Measurements from ENCODE around the gene NMRK2.
"Not testable (repeated sequence)": the region's sequence is repeated elsewhere in the genome, so short reads cannot be mapped to it uniquely, and the experiment has no call there.

The NMRK2 gene, protein sequence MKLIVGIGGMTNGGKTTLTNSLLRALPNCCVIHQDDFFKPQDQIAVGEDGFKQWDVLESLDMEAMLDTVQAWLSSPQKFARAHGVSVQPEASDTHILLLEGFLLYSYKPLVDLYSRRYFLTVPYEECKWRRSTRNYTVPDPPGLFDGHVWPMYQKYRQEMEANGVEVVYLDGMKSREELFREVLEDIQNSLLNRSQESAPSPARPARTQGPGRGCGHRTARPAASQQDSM

DNA sequence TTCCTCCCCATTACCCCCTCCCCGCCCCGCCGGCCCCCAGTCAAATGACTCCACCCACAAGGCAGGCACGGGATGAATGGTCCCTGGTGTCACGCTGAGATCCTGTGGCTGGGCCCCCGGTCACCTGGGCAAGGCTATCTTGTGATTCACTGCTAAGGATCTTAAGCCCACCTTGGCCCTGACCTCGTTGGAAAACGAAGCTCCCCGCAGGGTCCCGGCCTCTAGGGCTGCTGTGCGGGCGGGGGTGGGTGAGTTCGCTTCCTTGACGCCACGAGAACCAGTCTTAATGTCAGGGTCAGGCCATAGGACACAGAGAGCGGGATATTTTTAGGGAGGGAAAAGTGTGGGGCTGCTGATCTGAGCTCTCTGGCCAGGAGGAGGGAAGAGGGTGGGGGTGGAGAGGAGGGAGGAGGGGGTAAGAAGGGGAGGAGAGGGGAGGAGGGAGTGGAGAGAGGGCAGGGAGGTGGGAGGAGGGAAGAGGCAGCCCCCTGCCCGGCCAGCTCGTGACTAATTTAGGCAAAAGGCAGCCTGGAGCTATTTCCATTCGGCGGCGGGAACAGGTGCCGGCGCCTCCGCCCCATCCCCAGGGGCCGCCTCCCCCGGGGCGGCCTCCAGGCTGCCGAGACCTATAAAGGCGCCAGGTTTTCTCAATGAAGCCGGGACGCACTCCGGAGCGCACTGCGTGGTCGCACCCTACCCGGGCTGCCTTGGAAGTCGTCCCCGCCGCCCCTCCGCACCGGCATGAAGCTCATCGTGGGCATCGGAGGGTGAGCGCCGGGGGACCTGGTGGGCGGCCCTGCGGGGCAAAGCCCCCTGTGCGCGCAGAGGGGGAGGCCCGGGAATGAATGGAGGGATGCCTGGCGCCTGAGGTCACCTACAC, at the start of gene NMRK2:
TSS of gene NMRK2 (plus strand) at position 139 of the 880 bp plus-strand sequence. CDS start at position 742, 603 bp downstream.
- no peak for FAIRE-seq

DNA sequence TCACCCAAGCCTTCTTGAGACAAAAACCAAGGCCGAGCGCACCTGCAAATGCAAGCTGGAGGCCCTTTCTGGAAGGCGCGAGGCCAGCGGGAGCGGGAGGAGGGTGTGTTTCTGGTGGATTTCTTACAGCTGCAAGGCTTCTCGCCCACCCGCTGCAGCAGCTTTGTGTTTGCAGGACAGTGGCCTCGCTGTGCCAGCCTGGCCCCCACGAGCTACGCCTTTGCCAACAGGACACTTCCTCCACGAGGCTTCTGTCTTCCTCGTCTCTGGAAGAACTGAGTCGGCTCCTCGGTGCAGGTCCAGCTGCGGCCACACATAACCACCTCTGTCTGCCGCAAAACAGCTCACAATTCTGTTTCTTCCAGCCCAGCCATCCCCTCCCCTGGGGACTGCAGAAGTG, 42.3 kb upstream of the NMRK2 start:
- FAIRE-seq: no peak

DNA sequence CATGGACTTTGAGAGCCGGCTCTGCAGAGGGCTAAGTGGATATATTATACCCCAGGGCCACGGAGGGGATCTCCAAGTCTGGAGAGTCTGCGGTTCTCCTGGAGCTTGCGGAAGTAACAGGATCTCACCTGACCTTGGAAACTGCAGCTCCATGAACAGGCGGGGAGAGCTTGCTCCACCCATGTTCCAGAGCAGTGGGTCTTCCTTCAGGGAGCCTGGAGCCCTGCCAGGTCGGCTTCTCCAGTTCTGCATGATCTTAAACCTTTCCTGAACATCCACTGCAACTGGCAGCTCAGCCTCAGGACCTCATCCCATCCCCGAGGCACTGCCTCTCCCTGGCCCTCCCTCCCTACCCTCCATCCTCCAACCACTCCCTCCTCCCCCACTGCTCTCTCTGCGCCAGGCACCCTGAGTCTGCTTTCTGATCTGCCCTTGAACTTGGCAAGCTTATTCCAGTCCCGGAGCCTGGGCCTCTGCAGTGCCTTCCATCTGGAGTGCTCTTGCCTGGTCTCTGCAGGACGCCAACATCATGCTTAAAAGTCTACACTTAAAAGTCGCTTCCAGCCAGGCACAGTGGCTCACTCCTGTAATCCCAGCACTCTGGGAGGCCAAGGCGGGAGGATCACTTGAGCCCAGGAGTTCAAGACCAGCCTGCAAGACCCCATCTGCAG, 39.2 kb upstream of the NMRK2 start:
- FAIRE-seq: no peak

DNA sequence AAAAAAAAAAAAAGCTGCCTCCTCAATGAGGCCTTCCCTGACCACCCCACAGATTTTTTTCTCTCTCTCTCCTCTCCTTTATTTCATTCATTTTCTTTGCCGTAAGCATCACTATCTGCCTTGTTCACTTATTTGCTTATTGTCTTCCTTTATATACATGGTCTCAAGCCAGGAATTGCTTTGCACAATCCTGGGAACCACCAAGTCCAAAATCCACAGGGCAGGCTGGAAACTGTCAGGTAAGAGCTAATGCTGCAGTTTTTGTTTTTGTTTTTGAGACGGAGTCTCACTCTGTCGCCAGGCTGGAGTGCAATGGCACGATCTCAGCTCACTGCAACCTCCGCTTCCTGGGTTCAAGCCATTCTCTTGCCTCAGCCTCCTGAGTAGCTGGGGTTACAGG, 37.9 kb upstream of the NMRK2 start:
- not testable (repeated sequence) for FAIRE-seq

DNA sequence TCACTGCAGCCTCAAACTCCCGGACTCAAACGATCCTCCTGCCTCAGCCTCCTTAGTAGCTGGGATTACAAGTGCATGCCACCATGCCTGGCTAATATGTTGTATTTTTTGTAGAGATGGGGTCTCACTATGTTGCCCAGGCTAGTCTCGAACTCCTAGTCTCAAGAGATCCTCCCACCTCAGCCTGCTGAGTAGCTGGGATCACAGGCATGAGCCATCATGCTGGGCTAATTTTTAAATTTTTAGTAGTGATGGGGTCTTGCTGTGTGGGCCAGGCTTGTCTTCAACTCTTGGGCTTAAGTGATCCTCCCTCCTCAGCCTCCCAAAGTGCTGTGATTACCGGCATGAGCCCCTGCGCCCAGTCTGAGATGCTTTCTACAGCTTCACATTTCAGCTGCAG, 37.1 kb upstream of the NMRK2 start:
- no peak for FAIRE-seq

DNA sequence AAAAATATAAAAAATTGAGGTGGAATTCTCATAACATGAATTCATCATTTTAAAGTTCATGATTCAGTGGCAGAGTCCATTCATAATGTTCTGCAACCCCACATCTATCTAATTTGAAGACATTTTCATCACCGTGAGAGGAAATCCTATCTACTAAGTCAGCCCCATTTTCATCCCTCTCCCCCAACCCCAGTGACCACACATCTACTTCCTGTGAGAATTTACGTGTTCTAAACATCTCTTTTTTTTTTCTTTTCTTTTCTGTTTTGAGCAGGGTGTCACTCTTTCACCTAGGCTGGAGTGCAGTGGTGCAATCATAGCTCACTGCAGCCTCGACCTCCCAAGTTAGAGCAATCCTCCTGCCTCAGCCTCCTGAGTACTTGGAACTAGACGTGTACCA, 34.9 kb upstream of the NMRK2 start:
- no peak for FAIRE-seq

DNA sequence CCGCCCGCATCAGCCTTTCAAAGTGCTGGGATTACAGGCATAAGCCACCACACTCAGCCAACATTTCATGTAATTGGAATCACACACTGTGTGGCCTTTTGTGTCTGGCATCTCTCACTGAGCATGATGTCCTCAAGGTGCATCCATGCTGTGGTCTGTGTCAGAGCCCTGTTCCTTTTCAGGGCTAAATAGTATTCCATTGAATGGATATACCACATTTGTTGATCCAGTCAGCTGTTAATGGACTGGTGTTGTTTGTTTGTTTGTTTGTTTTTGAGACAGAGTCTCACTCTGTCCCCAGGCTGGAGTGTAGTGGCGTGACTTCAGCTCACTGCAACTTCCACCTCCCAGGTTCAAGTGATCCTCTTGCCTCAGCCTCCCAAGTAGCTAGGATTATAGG, 34.4 kb upstream of the NMRK2 start:
- no peak for FAIRE-seq

DNA sequence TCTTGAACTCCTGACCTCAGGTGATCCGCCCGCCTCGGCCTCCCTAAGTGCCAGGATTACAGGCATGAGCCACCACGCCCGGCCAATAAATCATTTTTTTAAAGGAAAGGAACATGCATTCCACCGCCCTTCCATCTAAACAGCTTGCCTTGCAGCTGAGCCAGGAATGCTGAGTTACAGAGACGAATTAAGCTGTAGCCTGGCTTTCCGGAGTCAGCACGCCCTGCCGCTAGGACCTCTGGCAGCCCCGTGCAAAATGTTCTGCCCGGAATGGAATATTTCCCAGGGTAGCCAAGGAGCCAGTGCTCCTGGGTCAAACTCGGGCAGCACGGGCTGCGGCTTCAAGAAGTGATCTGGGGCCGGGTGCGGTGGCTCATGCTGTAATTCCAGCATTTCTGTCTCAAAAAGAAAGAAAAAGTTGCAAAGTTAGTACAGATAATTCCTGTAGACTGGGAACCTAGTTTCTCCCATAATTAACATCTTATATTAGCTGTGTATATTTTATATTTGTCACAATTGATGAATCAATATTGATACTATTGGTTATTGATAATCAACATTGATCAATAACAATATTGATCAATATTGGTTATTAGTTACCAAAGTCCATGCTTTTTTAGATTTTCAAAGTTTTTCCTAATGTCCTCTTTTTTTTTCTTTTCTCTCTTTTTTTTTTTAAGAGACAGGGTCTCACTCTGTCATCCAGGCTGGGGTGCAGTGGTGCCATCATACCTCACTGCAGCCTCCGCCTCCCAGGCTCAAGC, 33.2 kb upstream of the NMRK2 start:
- no peak for FAIRE-seq

DNA sequence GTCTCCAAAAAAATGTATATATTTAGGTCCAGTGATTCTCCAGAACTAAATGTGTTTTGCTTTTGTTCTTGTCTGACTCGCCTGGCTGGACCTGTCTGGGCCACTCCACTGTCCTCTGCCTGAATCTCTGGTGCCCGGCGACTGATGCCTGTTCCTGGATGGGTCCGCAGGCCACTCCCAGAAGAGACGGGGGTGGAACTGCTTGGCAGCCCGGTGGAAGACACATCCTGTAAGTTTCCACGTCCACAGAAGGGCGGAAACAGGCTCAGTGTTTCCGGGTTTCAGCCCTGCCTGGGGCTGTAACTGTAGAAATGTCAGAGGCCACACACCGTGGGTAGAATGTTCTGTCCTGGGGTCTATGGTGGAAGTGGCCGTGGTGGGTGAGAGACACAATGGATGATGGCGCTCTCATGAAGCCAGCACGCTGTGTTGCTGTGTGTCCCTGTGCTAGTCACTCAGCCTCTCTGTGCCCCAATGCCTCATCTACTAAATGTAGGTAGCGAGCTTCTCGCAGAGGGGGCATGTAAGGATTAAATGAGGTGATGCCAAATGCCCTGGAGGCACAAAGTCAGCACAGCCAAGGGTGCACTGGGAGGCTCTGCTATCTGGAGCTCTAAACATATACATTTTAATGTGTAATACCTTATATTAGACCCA, 30.4 kb upstream of the NMRK2 start:
- no peak for FAIRE-seq

DNA sequence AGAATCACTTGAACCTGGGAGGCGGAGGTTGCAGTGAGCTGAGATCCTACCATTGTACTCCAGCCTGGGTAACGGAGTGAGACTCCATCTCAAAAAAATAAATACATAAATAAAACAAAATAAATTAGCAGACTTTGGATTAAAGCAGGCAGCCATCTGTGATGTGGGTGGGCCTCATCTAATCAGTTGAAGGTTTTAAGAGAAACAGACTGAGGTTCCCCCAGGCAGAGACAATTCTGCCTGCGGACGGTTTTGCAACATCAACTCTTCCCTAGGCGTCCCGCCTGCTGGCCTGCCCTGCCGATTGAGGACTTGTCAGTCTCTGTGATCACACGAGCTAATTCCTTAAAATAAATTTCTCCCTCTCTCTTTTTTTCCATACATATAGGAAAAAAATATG, 28.6 kb upstream of the NMRK2 start:
- FAIRE-seq: no peak

DNA sequence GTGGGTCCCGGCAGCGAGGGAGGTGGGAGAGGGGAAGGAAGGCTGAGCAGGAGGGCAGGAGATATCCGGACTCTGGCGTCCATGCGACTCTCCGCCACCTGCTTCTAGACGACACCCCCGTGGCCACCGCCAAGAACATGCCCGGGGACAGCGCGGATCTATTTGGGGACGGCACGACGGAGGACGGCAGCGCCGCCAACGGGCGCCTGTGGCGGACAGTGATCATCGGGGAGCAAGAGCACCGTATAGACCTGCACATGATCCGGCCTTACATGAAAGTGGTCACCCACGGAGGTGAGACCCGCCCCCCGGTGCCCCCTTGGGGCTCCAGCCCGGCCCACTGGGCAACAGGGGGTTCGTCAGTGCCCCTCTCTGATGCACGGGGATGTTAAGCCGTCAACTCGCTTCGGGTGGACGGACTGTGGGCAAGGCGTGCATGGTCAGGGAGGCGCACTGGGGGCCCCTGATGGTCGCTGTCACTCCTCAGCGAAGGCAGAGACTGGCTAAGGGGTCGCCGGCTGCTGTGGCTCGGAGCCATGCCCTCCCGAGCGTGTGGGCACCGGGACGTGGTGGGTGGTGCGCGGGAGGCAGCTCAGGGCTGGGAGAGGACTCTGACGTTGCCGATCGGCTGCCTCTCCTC, 25.1 kb upstream of the NMRK2 start:
- FAIRE-seq: no peak

DNA sequence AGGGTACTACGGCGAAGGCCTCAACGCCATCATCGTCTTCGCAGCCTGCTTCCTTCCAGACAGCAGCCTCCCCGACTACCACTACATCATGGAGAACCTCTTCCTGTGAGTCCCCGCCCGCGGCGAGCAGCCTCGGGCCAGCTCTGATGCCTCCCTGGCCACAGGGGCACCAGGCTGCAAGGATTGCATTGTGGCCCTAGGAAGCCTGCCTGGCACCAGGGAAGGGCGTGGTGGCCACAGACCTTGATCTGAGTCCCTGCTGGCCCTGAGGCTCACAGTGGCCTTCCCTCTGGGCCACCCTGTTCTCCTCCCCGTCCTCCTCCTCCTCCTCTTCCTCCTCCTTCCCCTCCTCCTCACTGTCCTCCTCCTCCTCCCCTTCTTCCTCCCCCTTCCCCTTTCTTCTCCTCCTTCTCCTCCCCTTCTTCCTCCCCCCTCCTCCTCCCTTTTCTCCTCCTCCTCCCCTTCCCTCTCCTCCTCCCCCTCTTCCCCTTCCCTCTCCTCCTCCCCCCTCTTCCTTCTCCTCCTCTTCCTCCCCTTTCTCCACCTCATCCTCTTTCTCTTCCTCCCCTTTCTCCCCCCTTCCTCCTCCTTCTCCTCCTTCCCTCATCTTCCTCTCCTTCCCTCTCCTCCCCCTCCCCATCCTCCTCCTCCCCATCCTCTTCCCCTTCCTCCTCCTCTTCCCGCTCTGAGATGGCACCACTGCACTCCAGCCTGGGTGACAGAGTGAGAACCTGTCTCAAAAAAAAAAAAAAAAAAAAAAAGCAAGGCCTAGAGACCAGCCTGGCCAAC, 24.4 kb upstream of the NMRK2 start:
- FAIRE-seq: no peak

DNA sequence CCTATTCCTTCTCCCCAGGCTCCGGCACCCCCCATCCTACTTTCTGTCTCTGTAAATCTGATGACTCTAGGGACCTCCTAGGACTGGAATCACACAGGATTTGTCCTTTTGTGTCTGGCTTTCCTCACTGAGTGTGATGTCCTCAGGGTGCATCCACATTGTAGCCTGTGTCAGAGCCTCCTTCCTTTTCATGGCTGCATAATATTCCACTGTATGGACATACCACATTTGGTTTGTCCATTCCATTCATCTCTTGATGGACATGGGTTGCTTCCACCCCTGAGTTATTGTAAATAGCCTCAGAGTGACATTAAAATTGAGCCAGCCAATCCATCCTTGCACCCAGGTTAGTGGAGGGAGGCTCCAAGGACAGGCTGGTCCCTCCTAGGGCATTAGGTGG, 22.8 kb upstream of the NMRK2 start:
- FAIRE-seq: no peak

DNA sequence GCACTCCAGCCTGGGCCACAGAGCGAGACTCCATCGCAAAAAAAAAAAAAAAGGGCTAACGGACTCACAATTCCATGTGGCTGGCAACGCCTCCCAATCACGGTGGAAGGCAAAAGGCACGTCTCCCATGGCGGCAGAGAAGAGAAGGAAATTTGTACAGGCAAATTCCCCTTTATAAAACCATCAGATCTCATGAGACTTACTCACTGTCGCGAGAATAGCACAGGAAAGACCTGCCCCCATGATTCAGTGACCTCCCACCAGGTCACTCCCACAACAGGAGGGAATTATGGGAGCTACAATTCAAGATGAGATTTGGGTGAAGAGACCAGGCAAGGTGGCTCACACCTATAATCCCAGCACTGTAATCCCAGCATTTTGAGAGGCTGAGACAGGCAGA, 18.7 kb upstream of the NMRK2 start:
- FAIRE-seq: no peak

DNA sequence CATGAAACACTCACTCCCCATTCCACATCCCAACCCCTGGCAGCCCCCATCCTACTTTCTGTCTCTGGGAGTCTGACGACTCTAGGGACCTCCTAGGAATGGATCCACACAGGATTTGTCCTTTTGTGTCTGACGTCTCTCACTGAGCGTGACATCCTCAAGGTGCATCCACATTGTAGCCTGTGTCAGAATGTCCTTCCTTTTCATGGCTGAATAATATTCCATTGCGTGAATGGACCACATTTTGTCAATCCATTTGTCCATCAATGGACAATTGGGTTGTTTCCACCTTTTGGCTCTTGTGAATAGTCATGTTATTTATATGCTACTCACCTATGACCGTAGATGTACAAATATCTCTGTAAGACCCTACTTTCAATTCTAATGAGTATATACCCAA, 16.8 kb upstream of the NMRK2 start:
- no peak for FAIRE-seq

DNA sequence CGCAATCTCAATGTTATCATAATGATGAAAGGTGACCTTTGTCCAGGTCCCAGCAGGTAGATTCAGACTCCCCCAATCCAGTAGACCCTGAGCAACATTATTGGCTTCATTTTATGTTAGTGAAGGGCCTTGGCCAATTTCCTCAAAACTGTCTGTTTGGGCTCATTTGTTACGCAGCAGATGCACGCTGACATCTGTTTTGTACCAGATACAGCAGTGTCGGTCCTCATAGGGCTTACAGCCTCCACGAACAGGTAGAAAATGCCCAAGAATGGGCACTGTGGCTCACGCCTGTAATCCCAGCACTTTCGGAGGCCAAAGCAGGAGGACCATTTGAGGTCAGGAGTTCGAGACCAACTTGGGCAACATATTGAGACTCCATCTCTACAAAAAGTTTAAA, 13.1 kb upstream of the NMRK2 start:
- FAIRE-seq: no peak

DNA sequence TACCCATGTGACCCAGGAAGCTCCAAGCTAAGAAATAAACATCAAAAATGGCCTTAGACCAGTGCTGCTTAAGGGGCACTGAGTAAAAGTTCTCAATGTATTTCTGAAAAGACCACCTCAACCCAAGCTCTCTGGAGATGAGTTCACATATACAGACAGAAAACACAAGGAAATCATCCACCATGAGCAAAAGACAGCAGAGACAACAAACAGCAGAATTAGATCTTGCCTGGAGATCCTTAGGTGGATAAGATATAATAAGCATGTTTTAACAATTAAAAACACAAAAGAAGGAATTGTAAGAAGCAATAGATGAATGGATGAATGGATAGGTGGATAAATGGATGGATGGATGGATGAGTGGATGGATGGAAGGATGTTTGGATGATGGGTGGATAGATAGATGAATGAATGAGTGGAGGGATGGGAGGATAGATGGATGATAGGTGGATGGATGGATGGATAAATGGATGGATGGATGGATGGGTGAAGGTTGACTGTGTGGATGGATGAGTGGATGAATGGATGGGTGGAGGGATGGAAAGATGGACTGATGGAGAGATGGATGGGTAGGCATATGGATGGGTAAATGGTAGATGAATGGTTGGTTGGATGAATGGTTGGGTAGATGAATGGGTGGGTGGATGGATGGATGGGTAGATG, 9.6 kb upstream of the NMRK2 start:
- no peak for FAIRE-seq

DNA sequence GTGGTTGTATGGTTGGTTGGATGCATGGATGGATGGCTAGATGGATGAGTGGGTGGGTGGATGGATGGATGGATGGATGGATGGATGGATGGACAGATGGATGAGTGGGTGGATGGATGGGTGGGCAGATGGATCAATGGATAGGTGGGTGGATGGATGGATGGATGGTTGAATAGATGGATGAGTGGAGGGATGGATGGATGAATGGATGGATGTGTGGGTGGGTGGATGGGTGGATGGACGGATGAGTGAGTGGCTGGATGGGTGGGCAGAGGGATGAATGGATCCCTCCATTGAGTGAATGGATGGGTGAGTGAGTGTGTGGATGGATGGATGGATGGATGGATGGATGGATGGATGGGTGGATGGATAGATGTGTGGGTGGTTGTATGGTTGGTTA, 9.0 kb upstream of the NMRK2 start:
- no peak for FAIRE-seq

DNA sequence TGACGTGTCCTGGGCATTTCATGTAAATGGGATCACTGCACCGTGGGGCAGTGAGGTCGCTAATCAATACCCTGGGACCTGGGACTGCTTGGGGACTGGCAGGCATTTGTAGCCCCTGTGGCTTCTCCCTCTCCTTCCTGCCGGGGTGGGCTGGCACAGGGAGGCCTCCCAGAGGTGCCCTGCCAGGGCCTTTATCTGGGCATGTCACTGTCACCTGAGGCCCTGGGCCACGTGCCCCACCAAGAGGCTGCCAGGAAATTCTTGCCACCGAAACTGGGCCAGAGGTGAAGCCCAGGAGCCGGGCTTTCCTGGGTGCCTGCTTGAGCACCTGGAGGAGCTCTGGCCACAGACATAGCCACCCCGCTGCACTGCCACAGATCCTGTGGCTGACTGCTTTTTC, 1.8 kb upstream of the NMRK2 start:
- no peak for FAIRE-seq
